GM19035 (cell line): Measurements from ENCODE around the gene CD200R1.

Experiments
- ATAC-seq: cut with Tn5 transposase; IDR thresholded peaks from one replicate; pipeline ENCODE4 v1.9.1; 2021; ENCODE audit not compliant: unreplicated experiment

Gene CD200R1

GRCh38 chr3:112894258-112894657, 80.6 kb downstream of the CD200R1 start:
- no peak for ATAC-seq

GRCh38 chr3:112889357-112889756, 85.5 kb downstream of the CD200R1 start:
- no peak for ATAC-seq

GRCh38 chr3:112888381-112889085, 86.4 kb downstream of the CD200R1 start:
- no peak for ATAC-seq

- ATAC-seq: no peak
Observed at GRCh38 chr3:112884678-112885290, 90.1 kb downstream of the CD200R1 start.

- ATAC-seq: no peak
Observed at GRCh38 chr3:112881891-112882290, 93.0 kb downstream of the CD200R1 start.

- ATAC-seq: no peak
Observed at GRCh38 chr3:112875561-112875960, 99.3 kb downstream of the CD200R1 start.

- no peak for ATAC-seq
Observed at GRCh38 chr3:112874725-112875124, 100.2 kb downstream of the CD200R1 start.

GRCh38 chr3:112873632-112874031, 101.3 kb downstream of the CD200R1 start:
- peak; percentile 72 for ATAC-seq

- ATAC-seq: no peak
Observed at GRCh38 chr3:112871735-112872134, 103.2 kb downstream of the CD200R1 start.
